D721Med (cell line): ENCODE data around the gene MPV17L.
"Not testable (repeated sequence)": the region's sequence is repeated elsewhere in the genome, so short reads cannot be mapped to it uniquely, and the experiment has no call there.

Experiments
- DNase-seq: peaks from one replicate; pipeline ENCODE4 v3.0.0; 2011; ENCODE audit warnings: low spot score; ENCODE audit not compliant: insufficient read length
- FAIRE-seq: peaks from 2 replicates; lab custom pipeline; 2011; peaks lifted over from hg19 to GRCh38; lab: Jason Lieb, UNC
- TF ChIP-seq, protein P1 (sequence below): IDR thresholded peaks from 2 replicates; pipeline ENCODE4 v1.5.1; 2012; ENCODE audit warnings: mild to moderate bottlenecking, control low read depth; ENCODE audit not compliant: insufficient read depth; ENCODE audit errors: missing control alignments

The MPV17L gene

DNA sequence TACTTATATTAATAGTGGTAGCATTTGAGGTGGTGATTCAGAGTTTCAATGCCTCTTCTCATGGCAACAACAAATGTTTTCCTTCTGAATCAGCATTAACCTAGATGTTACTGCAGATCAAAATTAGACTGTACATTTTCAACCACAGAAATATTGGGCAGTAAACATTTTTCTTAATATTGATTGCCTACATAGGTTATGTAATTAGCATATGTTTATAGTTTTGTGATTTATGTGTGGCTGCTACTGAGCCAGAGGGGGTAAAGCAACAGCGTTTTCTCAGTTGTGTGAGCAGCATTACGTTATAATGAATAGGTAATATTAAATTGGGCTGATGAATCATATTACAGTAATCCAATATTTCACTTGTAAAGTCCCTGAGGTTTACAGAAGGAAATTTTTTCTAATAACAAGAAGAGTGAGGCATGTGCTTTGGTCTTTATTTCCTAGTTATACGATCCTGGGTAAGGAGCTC is 20.0 kb downstream of the MPV17L start:
- DNase-seq (no peak), FAIRE-seq (no peak)
- TF ChIP-seq, protein P1, sequence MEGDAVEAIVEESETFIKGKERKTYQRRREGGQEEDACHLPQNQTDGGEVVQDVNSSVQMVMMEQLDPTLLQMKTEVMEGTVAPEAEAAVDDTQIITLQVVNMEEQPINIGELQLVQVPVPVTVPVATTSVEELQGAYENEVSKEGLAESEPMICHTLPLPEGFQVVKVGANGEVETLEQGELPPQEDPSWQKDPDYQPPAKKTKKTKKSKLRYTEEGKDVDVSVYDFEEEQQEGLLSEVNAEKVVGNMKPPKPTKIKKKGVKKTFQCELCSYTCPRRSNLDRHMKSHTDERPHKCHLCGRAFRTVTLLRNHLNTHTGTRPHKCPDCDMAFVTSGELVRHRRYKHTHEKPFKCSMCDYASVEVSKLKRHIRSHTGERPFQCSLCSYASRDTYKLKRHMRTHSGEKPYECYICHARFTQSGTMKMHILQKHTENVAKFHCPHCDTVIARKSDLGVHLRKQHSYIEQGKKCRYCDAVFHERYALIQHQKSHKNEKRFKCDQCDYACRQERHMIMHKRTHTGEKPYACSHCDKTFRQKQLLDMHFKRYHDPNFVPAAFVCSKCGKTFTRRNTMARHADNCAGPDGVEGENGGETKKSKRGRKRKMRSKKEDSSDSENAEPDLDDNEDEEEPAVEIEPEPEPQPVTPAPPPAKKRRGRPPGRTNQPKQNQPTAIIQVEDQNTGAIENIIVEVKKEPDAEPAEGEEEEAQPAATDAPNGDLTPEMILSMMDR: no peak

DNA sequence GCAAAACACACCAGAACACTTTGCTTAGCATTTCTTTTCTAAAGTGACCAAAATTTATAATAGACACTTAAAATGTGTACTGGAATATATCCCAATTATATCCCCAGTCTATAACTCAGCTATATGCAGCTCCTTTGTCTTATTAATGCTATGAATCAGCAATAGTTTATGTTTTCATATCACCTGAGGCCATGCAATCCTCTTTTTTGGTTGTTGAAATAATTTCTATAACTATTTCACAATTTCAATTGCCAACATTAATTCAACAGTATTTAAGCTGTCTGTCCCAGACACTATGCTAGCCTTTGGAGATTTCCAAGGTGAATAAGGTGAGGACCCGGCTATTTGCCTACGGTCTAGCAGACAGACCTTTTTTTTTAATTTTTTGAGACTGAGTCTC is 21.6 kb downstream of the MPV17L start:
- TF ChIP-seq, protein P1: no peak
- FAIRE-seq: no peak
- DNase-seq: no peak

DNA sequence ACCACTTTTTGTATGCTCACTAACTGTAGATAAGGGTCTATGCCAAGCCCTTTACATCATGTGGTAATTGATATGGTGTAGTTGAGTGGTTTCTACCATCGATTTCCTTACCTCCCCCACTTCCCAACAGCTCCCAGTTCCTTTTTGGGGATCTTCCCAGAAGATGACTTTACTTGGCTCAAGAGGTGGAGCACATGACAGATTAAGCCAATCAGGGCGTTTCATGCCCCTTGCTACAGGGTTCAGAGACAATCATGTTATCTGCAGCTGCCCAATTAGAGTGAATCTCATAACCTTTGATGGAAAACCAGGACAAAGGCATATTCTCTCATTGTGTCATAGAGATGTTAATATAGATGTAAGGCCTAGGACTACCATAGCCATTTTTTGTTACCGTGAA is 22.7 kb downstream of the MPV17L start:
- FAIRE-seq (no peak), DNase-seq (no peak)
- TF ChIP-seq, protein P1: no peak

DNA sequence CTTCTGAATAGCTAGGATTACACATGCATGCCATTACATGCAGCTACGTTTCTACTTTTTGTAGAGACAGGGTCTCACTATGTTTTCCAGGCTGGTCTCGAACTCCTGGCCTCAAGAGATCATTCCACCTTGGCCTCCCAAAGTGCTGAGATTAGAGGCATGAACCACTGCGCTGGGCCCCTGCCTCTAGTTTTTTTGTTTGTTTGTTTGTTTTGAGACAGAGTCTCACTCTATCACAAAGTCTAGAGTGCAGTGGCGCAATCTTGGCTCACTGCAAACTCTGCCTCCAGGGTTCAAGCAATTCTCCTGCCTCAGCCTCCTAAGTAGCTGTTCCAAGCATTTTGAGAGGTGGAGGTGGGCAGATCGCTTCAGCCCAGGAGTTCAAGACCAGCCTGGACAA is 26.1 kb downstream of the MPV17L start:
- not testable (repeated sequence) for FAIRE-seq, DNase-seq

DNA sequence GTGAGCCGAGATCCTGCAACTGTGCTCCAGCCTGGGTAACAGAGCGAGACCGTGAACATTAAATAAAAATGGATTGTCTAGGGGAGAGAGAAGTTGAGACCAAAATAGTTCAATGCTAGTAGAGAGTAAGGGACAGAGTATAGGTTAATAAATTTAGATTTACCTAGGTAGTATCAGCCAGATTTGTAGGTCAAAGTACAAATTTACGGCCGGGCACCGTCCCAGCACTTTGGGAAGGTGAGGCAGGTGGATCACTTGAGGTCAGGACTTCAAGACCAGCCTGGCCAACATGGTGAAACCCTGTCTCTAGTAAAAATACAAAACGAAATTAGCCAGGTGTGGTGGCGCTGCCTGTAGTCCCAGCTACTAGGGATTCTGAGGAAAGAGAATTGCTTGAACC is 26.7 kb downstream of the MPV17L start:
- DNase-seq: no peak
- TF ChIP-seq, protein P1: no peak
- no peak for FAIRE-seq

DNA sequence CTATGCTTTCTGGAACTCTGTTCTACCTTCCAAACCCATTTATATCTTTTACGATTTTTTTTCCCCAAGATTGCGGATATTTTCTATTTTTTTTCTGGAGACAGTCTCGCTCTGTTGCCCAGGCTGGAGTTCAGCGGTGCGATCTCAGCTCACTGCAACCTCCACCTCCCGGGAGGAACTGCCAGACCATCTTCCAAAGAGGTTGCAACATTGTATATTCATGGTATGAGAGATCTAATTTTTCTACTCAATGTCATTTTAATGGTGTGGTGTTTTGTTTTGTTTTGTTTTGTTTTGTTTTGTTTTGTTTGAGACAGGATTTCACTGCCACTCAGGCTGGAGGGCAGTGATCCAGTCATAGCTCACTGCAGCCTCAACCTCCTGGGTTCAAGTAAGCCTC is 30.3 kb downstream of the MPV17L start:
- FAIRE-seq: no peak
- DNase-seq: no peak
- TF ChIP-seq, protein P1: no peak

DNA sequence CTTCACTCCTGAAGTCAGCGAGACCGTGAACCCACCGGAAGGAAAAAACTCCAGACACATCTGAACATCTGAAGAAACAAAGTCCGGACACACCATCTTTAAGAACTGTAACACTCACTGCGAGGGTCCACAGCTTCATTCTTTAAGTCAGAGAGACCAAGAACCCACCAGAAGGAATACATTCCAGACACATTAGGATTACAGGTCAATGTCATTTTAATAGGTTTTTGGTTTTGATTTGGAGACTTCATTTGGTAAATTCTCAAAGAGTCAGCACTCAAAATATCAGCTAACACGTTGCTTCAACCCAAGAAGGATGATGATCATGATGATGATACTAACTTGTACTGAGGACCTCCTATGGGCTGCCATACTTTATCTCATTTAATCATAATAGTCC is 31.2 kb downstream of the MPV17L start:
- DNase-seq: no peak
- TF ChIP-seq, protein P1: no peak
- FAIRE-seq: no peak
